SK-N-SH (cell line): ENCODE results near the gene UBLCP1. TPM values are rescaled to one million over a fixed set of nuclear protein-coding genes. Genes with fewer than 3 reads are reported as not detected.
A peak's percentile ranks its signal among the peaks of the same experiment; 100 is the strongest.

Source experiments
- CTCF ChIA-PET: fragments of 300-600, 350-600 bp; formaldehyde crosslinking; extraction: SDS; loops from one replicate; lab custom pipeline; 2021; lab: Yijun Ruan, JAX
- POLR2A ChIA-PET: fragments of 350-600 bp; sonication (Branson Sonifier 250); formaldehyde crosslinking; extraction: SDS; loops from one replicate; lab custom pipeline; 2020; ENCODE audit warnings: antibody characterized with exemption, inconsistent platforms; lab: Yijun Ruan, JAX
- DNase-seq: peaks from one replicate; pipeline ENCODE4 v3.0.0; 2012
- H2AFZ ChIP-seq: fragments of 200-600 bp; sonication (generic); 2 replicates; pipeline ENCODE4 v1.8.1; 2016; ENCODE audit warnings: antibody characterized with exemption, mild to moderate bottlenecking, low read depth
- H3F3A ChIP-seq: fragments of 200-600 bp; sonication (generic); replicated peaks from 2 replicates; pipeline ENCODE3; 2016; ENCODE audit warnings: antibody characterized with exemption, mild to moderate bottlenecking; ENCODE audit not compliant: insufficient read depth
- H3K27ac ChIP-seq, 2 experiments: fragments of 200-500 bp in 1 of 2; fragments of 200-600 bp in 1 of 2; sonication (Bioruptor generic) in 1 of 2; sonication (generic), shearing (Covaris generic) in 1 of 2; 2 replicates each; pipeline versions ENCODE4 v1.5.1 to v1.6.1; 2014 to 2016; ENCODE audit warnings: low read depth in 2 of 2, inconsistent platforms in 1 of 2, low read length in 1 of 2, mild to moderate bottlenecking in 1 of 2, mixed read lengths in 1 of 2
- H3K27me3 ChIP-seq: fragments of 200-600 bp; sonication (generic), shearing (Covaris generic); 2 replicates; pipeline ENCODE4 v1.6.1; 2016; ENCODE audit warnings: mixed run types; ENCODE audit not compliant: insufficient read depth
- H3K36me3 ChIP-seq, 2 experiments: fragments of 200-500 bp in 1 of 2; fragments of 200-600 bp in 1 of 2; sonication (Bioruptor generic) in 1 of 2; sonication (generic) in 1 of 2; replicated peaks in 1 of 2; 2 replicates each; pipeline versions ENCODE3 to v1.5.1; 2014 to 2016; ENCODE audit warnings: low read length in 1 of 2, mild to moderate bottlenecking in 1 of 2; ENCODE audit not compliant: insufficient read depth in 2 of 2, control insufficient read depth in 1 of 2
- H3K4me1 ChIP-seq, 2 experiments: fragments of 200-500 bp in 1 of 2; fragments of 200-600 bp in 1 of 2; sonication (Bioruptor generic) in 1 of 2; sonication (generic), shearing (Covaris generic) in 1 of 2; 2 replicates each; pipeline versions ENCODE4 v1.5.1 to v1.6.1; 2014 to 2016; ENCODE audit warnings: low read depth in 1 of 2, low read length in 1 of 2, mixed run types in 1 of 2; ENCODE audit not compliant: insufficient read depth in 2 of 2, control insufficient read depth in 1 of 2
- H3K4me2 ChIP-seq: fragments of 200-600 bp; sonication (generic), shearing (Covaris generic); 2 replicates; pipeline ENCODE4 v1.6.1; 2017; ENCODE audit warnings: mixed run types
- H3K4me3 ChIP-seq, 2 experiments: fragments of 200-500 bp in 1 of 2; fragments of 200-600 bp in 1 of 2; sonication (Bioruptor generic) in 1 of 2; sonication (generic), shearing (Covaris generic) in 1 of 2; 2 replicates each; pipeline versions ENCODE4 v1.5.1 to v1.8.1; 2014 to 2016; ENCODE audit warnings: low read depth in 2 of 2, inconsistent platforms in 1 of 2, low read length in 1 of 2, mild to moderate bottlenecking in 1 of 2, mixed read lengths in 1 of 2, moderate library complexity in 1 of 2
- H3K79me2 ChIP-seq: fragments of 200-600 bp; sonication (generic); 2 replicates; pipeline ENCODE4 v1.8.1; 2017; ENCODE audit warnings: mild to moderate bottlenecking; ENCODE audit not compliant: insufficient read depth
- H3K9ac ChIP-seq: fragments of 200-600 bp; sonication (generic); 2 replicates; pipeline ENCODE4 v1.6.1; 2017; ENCODE audit warnings: mixed run types
- H3K9me2 ChIP-seq: fragments of 200-600 bp; sonication (generic); 2 replicates; pipeline ENCODE4 v1.6.1; 2017; ENCODE audit warnings: mixed run types
- H3K9me3 ChIP-seq: fragments of 200-600 bp; sonication (generic); 2 replicates; pipeline ENCODE4 v1.6.1; 2017; ENCODE audit warnings: mixed run types, mild to moderate bottlenecking, moderate library complexity
- H4K20me1 ChIP-seq: fragments of 200-600 bp; sonication (generic); 2 replicates; pipeline ENCODE4 v1.6.1; 2017; ENCODE audit warnings: mild to moderate bottlenecking, mixed run types; ENCODE audit not compliant: insufficient read depth
- ELF1 ChIP-seq: IDR thresholded peaks from 2 replicates; pipeline ENCODE4 v1.4.0; 2012
- FOXJ3 ChIP-seq: sonication (generic); formaldehyde crosslinking; IDR thresholded peaks from 2 replicates; pipeline ENCODE4 v1.5.1; 2020; ENCODE audit warnings: mild to moderate bottlenecking, missing genetic modification reagents
- JUND ChIP-seq: IDR thresholded peaks from 2 replicates; pipeline ENCODE4 v1.4.0; 2012
- MEF2A ChIP-seq: IDR thresholded peaks from 2 replicates; pipeline ENCODE4 v1.4.0; 2012; ENCODE audit warnings: low read depth, borderline replicate concordance
- NFIC ChIP-seq: IDR thresholded peaks from 2 replicates; pipeline ENCODE4 v1.4.0; 2012; ENCODE audit warnings: borderline replicate concordance
- NRF1 ChIP-seq: IDR thresholded peaks from 2 replicates; pipeline ENCODE4 v1.6.1; 2012; ENCODE audit warnings: low read depth, mild to moderate bottlenecking, low read length
- RAD21 ChIP-seq: IDR thresholded peaks from 2 replicates; pipeline ENCODE4 v1.6.1; 2012; ENCODE audit warnings: mild to moderate bottlenecking, low read length
- RXRA ChIP-seq: IDR thresholded peaks from 2 replicates; pipeline ENCODE4 v1.4.0; 2012; ENCODE audit warnings: low read depth, mild to moderate bottlenecking, borderline replicate concordance
- TEAD4 ChIP-seq: IDR thresholded peaks from 2 replicates; pipeline ENCODE4 v1.4.0; 2012; ENCODE audit warnings: mild to moderate bottlenecking, borderline replicate concordance; ENCODE audit not compliant: insufficient read depth
- USF1 ChIP-seq: IDR thresholded peaks from 2 replicates; pipeline ENCODE4 v1.4.0; 2012; ENCODE audit warnings: low read depth, borderline replicate concordance
- USF2 ChIP-seq: fragments of 150-350 bp; IDR thresholded peaks from 2 replicates; pipeline ENCODE4 v1.6.1; 2017; ENCODE audit warnings: antibody characterized with exemption, low read length, low read depth, borderline replicate concordance
- YY1 ChIP-seq: IDR thresholded peaks from 2 replicates; pipeline ENCODE4 v1.4.0; 2012; ENCODE audit warnings: low read depth, mild to moderate bottlenecking
- ZBTB33 ChIP-seq: IDR thresholded peaks from 2 replicates; pipeline ENCODE4 v1.4.0; 2012; ENCODE audit warnings: low read depth, borderline replicate concordance
- WGBS: methylation state at CpG from one replicate; pipeline ENCODE4 v1.1.6; 2017; ENCODE audit warnings: low lambda C conversion rate; 5-methylcytosine and 5-hydroxymethylcytosine counted together
- polyA plus RNA-seq, 3 experiments: library from polyadenylated mRNA; depleted of rRNA; stranded (reverse); fragments of >200 nt; gene quantifications; 2 replicates each; pipeline ENCODE4 v1.2.3, GENCODE V29; 2012

The UBLCP1 gene
- polyA plus RNA-seq, 1 of the 3 experiments (the other 2 are of a cell fraction) = 13.8 TPM

DNA sequence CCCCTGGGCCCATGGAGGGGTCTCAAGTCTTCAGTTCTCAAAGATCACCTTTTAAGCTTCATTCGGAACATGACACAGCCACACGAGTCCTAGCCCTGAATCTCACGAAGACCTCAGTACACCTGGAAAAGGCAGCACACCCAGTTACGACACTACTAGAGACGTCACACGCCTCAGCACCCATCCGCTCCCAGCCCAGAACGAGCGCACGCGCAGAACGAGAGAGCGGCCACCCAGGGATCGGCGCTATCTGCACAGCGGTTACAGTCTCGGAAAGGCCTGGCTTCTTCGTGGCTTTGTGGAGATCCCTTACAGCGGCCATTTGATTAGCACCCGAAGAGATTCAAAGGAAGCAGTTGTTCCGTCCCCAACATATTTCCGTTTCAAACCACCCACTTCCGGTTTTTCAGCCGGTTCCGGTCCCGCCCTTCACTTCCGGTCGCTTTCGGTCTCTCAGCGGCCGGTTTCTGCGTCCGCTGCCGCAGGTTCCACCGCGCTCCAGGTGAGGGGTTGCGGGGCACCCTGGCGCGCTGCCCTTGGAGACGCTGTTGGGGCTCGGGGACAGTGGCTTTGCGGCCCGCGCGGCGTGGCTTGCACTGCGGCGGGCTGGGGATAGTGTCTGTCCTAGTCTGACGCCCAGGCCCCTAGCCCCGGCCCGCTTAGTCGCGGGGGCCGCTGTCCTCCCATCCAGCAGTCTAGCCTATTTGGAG is at the start of gene UBLCP1 (continued):
- TF ChIP-seq ELF1 = peak; percentile 84
- no peak for TF ChIP-seq TEAD4
- TF ChIP-seq RAD21 = no peak; the same call in 1 of the 2 replicates
- TF ChIP-seq MEF2A = no peak
- peak; percentile 82; the same call in 1 of the 2 replicates for TF ChIP-seq YY1
- TF ChIP-seq FOXJ3 = no peak
- no peak for TF ChIP-seq NFIC
- TF ChIP-seq JUND = no peak
- TF ChIP-seq USF1 = no peak
- TF ChIP-seq RXRA = no peak
- TF ChIP-seq ZBTB33 = no peak
- peak; percentile 66 for TF ChIP-seq NRF1

GRCh38 chr5:159214486-159215271 is 48.4 kb upstream of the UBLCP1 start:
- Histone ChIP-seq H2AFZ (no peak overlapping the region), H3K27me3 (no peaks in the 10 kb centered on the region; the same call in 1 of the 2 replicates), H3F3A (peaks cover 2% of the 10 kb centered on the region), H3K9me3 (no peaks in the 10 kb centered on the region), H3K4me3 (no peak overlapping the region), H3K9ac (no peak overlapping the region), H3K9me2 (no peaks in the 10 kb centered on the region), H3K4me2 (no peak overlapping the region), H4K20me1 (no peaks in the 10 kb centered on the region), H3K36me3 (no peaks in the 10 kb centered on the region), H3K27ac (no peak overlapping the region), H3K4me1 (peaks cover 7 to 16% of the 10 kb centered on the region in 2 experiments; a peak in 3 of 4 replicates), H3K79me2 (no peaks in the 10 kb centered on the region)
- CTCF ChIA-PET = interaction anchor here (1.3 kb wide), 1 partner anchor 18 kb away, joined by 4 read pairs; no protein-coding TSS in a partner anchor
- POLR2A ChIA-PET = no interaction called here
- 78% methylated on average over 2 of the region's 2 CpGs for WGBS
- DNase-seq = no peak
- TF ChIP-seq ZBTB33 (no peak), USF2 (no peak), NRF1 (no peak), NFIC (no peak)
